Measurements from ENCODE around the gene GPC4. TPM values are rescaled to one million over a fixed set of nuclear protein-coding genes. Genes with fewer than 3 reads are reported as not detected.

GPC4 gene
- total RNA-seq, 1 experiment from 2014 or later: 4.7 TPM

DNA sequence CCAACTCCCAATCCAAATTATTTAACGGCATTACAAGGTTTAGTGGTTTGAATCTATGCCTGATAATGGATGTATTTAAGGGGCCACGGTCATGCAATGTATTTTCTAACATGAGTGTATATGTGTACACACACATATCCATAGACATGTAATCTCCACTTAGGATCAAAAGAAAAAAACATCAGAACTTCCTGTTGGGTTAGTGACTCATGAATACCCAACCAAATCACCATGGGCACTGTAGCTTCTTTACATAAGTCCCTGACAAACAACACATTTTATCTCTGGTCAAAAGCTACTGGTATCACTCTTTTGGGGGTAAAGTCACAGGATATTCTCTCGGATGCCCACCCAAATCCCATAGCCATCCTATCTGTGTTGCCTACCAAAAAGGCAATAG lies 160.6 kb downstream of the GPC4 start:
- no peaks in the 10 kb centered on the region for H3K9me2 ChIP-seq (ENCODE audit: insufficient read depth)
- peaks cover 11% of the 10 kb centered on the region; the same call in 1 of the 2 replicates for H3K4me1 ChIP-seq (replicated peaks; ENCODE audit: insufficient read depth)
- no peaks in the 10 kb centered on the region for H3K27me3 ChIP-seq (ENCODE audit: insufficient read depth, low read depth)
- ChIA-PET POLR2A (ENCODE audit: unreplicated experiment) (no interaction called here), CTCF (interaction anchor here (0.5 to 0.6 kb wide), 3 partner anchors 26 to 835 kb away, joined by 3 to 4 read pairs (median 3); no protein-coding TSS in a partner anchor)
- H3F3A ChIP-seq (ENCODE audit: insufficient read depth, low read depth): no peaks in the 10 kb centered on the region
- no peaks in the 10 kb centered on the region for H4K20me1 ChIP-seq (ENCODE audit: insufficient read depth)
- TF ChIP-seq, protein P1, sequence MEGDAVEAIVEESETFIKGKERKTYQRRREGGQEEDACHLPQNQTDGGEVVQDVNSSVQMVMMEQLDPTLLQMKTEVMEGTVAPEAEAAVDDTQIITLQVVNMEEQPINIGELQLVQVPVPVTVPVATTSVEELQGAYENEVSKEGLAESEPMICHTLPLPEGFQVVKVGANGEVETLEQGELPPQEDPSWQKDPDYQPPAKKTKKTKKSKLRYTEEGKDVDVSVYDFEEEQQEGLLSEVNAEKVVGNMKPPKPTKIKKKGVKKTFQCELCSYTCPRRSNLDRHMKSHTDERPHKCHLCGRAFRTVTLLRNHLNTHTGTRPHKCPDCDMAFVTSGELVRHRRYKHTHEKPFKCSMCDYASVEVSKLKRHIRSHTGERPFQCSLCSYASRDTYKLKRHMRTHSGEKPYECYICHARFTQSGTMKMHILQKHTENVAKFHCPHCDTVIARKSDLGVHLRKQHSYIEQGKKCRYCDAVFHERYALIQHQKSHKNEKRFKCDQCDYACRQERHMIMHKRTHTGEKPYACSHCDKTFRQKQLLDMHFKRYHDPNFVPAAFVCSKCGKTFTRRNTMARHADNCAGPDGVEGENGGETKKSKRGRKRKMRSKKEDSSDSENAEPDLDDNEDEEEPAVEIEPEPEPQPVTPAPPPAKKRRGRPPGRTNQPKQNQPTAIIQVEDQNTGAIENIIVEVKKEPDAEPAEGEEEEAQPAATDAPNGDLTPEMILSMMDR (conservative IDR thresholded peaks at IDR 0.05): no peak
- no peak for TF ChIP-seq EZH2 (IDR thresholded peaks at IDR 0.05; ENCODE audit: low read depth)
- intact Hi-C loops (cut with micrococcal nuclease; ENCODE audit: unreplicated experiment): loop anchor here (5.0 kb wide), 2 partner anchors 418 to 473 kb away; no protein-coding TSS in a partner anchor
- DNase-seq: peak in 1 of 2 experiments; percentile 70
- H3K27ac ChIP-seq: no peak overlapping the region
- BruUV-seq (replicated peaks): no TSS peak
- no peak overlapping the region for H3K4me3 ChIP-seq
- no peaks in the 10 kb centered on the region for H3K9me3 ChIP-seq (ENCODE audit: insufficient read depth, low read depth)
- H3K79me2 ChIP-seq (ENCODE audit: low read depth): no peaks in the 10 kb centered on the region
- H3K36me3 ChIP-seq (ENCODE audit: low read depth): no peaks in the 10 kb centered on the region
- H3K4me2 ChIP-seq: no peak overlapping the region
- H2AFZ ChIP-seq: no peak overlapping the region

DNA sequence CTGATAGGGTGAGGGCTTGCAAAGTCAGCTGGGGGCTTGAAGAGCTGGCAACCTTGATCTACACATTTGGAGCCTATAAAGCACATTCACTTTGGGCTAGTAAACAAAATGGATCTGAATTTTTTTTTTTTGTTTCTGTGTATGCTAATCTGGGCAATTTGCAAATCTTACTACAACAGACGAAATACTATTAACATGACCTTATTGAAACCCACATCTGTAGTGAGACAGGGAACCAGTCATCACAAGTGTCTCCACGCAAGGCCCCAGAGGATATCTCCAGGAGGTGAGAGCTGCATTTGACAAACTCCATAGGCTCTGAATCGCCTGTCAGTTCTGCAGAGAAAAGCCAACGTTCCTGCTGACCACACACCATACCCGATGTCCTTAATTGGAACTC lies 164.1 kb downstream of the GPC4 start:
- Histone ChIP-seq H3K27ac (no peak overlapping the region), H3K79me2 (ENCODE audit: low read depth) (no peaks in the 10 kb centered on the region), H2AFZ (no peak overlapping the region), H3K36me3 (ENCODE audit: low read depth) (no peaks in the 10 kb centered on the region), H3K4me2 (no peak overlapping the region), H3K4me3 (no peak overlapping the region), H3F3A (ENCODE audit: insufficient read depth, low read depth) (no peaks in the 10 kb centered on the region), H3K27me3 (ENCODE audit: insufficient read depth, low read depth) (no peaks in the 10 kb centered on the region; the same call in 1 of the 2 replicates), H3K4me1 (replicated peaks; ENCODE audit: insufficient read depth) (peaks cover 11% of the 10 kb centered on the region; the same call in 1 of the 2 replicates), H3K9me3 (ENCODE audit: insufficient read depth, low read depth) (peaks cover 12% of the 10 kb centered on the region; the same call in 1 of the 2 replicates), H4K20me1 (ENCODE audit: insufficient read depth) (no peaks in the 10 kb centered on the region), H3K9me2 (ENCODE audit: insufficient read depth) (no peaks in the 10 kb centered on the region)
- no peak for DNase-seq
- no TSS peak for BruUV-seq (replicated peaks)
- CTCF ChIA-PET: no interaction called here
- POLR2A ChIA-PET (ENCODE audit: unreplicated experiment): no interaction called here
- intact Hi-C loops (cut with micrococcal nuclease; ENCODE audit: unreplicated experiment): loop anchor here (5.0 kb wide), 1 partner anchor 421 kb away; no protein-coding TSS in a partner anchor
- TF ChIP-seq EZH2 (IDR thresholded peaks at IDR 0.05; ENCODE audit: low read depth): no peak
- TF ChIP-seq, protein P1 (conservative IDR thresholded peaks at IDR 0.05): no peak

DNA sequence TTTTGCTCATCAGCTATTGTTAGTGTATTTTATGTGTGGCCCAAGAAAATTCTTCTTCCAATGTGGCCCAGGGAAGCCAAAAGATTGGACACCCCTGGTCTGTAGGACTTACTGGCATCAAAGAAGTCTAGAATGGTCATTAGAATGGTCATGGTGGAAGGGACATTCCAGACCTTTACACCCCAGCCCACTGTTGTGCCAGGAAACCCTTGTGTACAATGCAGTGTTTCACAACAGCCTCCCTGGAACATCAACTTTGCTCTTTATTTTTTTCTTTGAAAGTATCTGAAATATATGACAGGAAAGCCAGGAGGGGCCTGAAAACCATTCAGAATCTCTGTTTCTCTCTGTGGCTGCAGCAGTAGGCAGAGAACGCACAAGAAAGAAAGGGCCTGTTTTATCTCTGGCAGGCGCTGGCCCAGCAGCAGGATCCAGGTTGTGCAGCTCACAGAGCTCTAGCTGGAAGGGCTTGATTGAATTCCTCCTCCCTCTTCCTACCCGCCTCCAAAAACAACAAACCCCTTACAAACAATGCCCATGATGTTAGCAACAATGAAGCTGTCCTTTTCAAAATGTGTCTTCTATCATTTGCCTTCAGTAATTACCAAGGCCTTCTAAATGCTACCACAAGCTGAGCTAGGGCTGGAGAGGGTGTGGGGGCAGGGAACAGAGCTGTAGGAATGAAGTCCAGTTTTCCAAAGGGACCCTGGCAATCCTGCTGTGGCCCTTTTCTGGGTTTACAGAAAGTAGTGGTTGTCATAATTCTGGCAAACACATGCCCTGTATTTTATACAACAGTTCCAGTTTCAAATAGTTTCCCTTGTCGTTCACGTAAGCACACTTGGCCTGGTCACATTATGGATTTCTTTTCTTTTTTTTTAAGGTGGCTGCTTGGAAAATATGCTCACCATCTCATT lies 164.8 kb downstream of the GPC4 start:
- H3K4me2 ChIP-seq: no peak overlapping the region
- no peaks in the 10 kb centered on the region for H3K9me2 ChIP-seq (ENCODE audit: insufficient read depth)
- H3K4me1 ChIP-seq (replicated peaks; ENCODE audit: insufficient read depth): peaks cover 11% of the 10 kb centered on the region; the same call in 1 of the 2 replicates
- H2AFZ ChIP-seq: no peak overlapping the region
- no peak for DNase-seq
- no TSS peak for BruUV-seq (replicated peaks)
- no peak overlapping the region for H3K4me3 ChIP-seq
- H3K9me3 ChIP-seq (ENCODE audit: insufficient read depth, low read depth): peaks cover 13% of the 10 kb centered on the region; the same call in 1 of the 2 replicates
- H3K27me3 ChIP-seq (ENCODE audit: insufficient read depth, low read depth): no peaks in the 10 kb centered on the region; the same call in 1 of the 2 replicates
- POLR2A ChIA-PET (ENCODE audit: unreplicated experiment): no interaction called here
- no peaks in the 10 kb centered on the region for H3F3A ChIP-seq (ENCODE audit: insufficient read depth, low read depth)
- no peaks in the 10 kb centered on the region for H3K79me2 ChIP-seq (ENCODE audit: low read depth)
- no peaks in the 10 kb centered on the region for H4K20me1 ChIP-seq (ENCODE audit: insufficient read depth)
- H3K36me3 ChIP-seq (ENCODE audit: low read depth): no peaks in the 10 kb centered on the region
- CTCF ChIA-PET: no interaction called here
- intact Hi-C loops (cut with micrococcal nuclease; ENCODE audit: unreplicated experiment): loop anchor here (5.0 kb wide), 1 partner anchor 422 kb away; no protein-coding TSS in a partner anchor
- TF ChIP-seq, protein P1 (conservative IDR thresholded peaks at IDR 0.05): no peak
- no peak for TF ChIP-seq EZH2 (IDR thresholded peaks at IDR 0.05; ENCODE audit: low read depth)
- H3K27ac ChIP-seq: no peak overlapping the region

Other genes starting within 250 kb of the GPC4 start
- not detected in 2 replicates for gene TFDP3, start 197.1 kb downstream of the GPC4 start, total RNA-seq (2021)

Measured in PC-9 (cell line).